ENCODE results near the gene SQSTM1. TPM values are rescaled to one million over a fixed set of nuclear protein-coding genes. Genes with fewer than 3 reads are reported as not detected.

The SQSTM1 gene
- total RNA-seq, 3 donors from 2014 or later, result 302 to 348 (median 321) TPM

DNA sequence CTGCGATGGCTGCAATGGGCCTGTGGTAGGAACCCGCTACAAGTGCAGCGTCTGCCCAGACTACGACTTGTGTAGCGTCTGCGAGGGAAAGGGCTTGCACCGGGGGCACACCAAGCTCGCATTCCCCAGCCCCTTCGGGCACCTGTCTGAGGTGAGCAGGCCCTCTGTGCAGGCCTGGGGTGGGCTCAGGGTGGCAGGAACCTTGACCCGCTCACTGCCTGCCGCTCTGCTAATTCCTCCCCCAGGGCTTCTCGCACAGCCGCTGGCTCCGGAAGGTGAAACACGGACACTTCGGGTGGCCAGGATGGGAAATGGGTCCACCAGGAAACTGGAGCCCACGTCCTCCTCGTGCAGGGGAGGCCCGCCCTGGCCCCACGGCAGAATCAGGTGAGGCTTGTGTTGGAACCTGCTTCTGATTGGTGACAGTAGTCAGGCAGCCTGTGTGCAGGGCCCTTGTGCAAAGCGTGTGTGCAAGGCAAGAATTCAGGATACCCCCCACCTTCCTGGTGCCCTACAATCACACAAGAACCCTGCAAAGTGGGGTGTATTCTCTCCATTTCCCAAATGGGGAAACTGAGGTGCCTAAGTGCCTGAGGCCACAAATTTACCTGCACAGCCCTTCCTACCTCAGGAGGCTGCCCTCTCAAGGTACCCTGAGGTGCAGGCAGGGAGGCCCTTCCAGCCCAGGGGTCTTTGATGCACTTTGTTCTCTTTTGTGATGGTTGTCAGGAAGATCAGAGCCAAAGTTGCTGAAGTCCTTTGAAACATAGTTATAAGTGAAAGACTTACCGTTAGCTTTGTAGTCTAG, 3.4 kb downstream of the SQSTM1 start:
- H3K9me3 ChIP-seq, result no peaks in the 10 kb centered on the region
- ATAC-seq, result no peak
- intact Hi-C loops (cut with DNase I, micrococcal nuclease), result no loop called here
- peak in 1 of 3 donors; percentile 55 for DNase-seq
- H3K36me3 ChIP-seq (ENCODE audit: low read depth), result peaks cover 4% of the 10 kb centered on the region
- H3K4me3 ChIP-seq, result no peak overlapping the region
- H3K4me1 ChIP-seq (ENCODE audit: low read depth), result peaks cover 71% of the 10 kb centered on the region
- TF ChIP-seq, protein P1, sequence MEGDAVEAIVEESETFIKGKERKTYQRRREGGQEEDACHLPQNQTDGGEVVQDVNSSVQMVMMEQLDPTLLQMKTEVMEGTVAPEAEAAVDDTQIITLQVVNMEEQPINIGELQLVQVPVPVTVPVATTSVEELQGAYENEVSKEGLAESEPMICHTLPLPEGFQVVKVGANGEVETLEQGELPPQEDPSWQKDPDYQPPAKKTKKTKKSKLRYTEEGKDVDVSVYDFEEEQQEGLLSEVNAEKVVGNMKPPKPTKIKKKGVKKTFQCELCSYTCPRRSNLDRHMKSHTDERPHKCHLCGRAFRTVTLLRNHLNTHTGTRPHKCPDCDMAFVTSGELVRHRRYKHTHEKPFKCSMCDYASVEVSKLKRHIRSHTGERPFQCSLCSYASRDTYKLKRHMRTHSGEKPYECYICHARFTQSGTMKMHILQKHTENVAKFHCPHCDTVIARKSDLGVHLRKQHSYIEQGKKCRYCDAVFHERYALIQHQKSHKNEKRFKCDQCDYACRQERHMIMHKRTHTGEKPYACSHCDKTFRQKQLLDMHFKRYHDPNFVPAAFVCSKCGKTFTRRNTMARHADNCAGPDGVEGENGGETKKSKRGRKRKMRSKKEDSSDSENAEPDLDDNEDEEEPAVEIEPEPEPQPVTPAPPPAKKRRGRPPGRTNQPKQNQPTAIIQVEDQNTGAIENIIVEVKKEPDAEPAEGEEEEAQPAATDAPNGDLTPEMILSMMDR (IDR thresholded peaks at IDR 0.05), result no peak

DNA sequence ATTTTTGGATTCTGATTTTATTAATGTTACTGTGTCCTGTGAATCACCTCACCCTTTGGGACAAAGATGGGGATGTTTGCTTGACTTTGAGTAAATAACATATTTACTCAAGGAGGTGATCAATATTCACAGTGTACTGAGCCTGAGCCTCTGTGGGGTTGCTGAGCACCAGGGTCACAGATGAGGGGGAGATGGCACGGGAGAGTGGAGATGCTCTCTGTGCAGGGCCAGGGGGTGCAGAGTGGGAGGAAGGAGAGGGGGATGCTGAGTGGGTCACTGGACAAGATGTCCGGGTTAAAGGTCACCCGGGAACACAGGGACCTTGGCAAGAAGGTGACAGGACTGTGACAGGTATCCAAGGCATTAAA, 4.0 kb downstream of the SQSTM1 start:
- Histone ChIP-seq H3K4me3 (no peak overlapping the region), H3K4me1 (ENCODE audit: low read depth) (peaks cover 65% of the 10 kb centered on the region), H3K36me3 (ENCODE audit: low read depth) (peaks cover 4% of the 10 kb centered on the region), H3K9me3 (no peaks in the 10 kb centered on the region)
- TF ChIP-seq, protein P1 (IDR thresholded peaks at IDR 0.05), result no peak
- DNase-seq, result no peak
- intact Hi-C loops (cut with DNase I, micrococcal nuclease), result no loop called here
- no peak for ATAC-seq

DNA sequence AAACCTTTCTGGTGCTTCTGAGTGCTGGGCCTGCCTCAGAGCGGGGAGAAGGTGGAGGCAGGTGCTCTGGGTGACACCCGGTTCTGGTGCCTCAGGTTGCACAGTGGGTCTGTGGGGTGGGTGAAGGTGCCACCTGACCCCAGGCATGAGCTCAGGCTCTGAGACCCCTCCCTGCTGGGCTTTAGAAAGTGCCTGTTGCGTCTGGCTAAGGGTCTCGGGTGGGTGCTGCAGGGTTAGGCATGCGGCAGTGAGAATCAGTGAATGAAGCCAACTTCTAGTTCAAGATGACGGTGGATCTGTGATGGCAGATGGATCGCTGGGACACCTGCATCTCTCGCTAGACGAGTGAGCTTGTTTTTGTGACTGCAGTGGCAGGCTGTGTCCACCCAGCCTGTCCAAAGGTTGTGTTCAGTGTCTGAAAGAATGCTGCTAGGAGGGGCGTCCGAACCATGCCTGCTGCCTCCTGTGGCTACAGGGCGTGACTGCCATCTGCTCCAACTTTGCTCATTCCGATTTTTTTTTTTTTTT, 5.0 kb downstream of the SQSTM1 start:
- ATAC-seq (peak; percentile 63), DNase-seq (peak; percentile 72 to 78 (median 73))
- Histone ChIP-seq H3K4me1 (ENCODE audit: low read depth) (peaks cover 58% of the 10 kb centered on the region), H3K4me3 (no peak overlapping the region), H3K9me3 (no peaks in the 10 kb centered on the region), H3K36me3 (ENCODE audit: low read depth) (peaks cover 4% of the 10 kb centered on the region)
- TF ChIP-seq, protein P1 (IDR thresholded peaks at IDR 0.05), result no peak
- intact Hi-C loops (cut with DNase I, micrococcal nuclease), result no loop called here

DNA sequence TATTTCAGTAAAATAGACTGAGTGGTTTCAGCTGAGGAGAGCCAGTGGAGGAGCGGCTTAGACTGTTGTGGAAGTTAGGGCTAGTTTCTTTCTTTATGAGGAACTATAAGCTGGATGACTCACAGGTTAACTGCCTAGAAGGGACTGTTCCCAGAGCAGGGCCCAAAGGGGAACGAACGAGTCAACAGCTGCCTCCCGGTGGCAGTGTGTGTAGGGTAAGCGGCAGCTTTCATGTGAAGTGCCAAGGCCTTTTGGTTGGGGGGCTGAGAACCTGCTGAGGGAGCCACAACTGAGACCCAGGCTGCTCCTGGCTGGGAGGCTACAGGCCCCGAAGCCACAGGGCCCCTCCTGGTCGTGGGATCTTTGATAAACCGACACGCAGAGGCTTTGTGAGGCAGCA, 7.0 kb downstream of the SQSTM1 start:
- intact Hi-C loops (cut with DNase I, micrococcal nuclease), result no loop called here
- Histone ChIP-seq H3K36me3 (ENCODE audit: low read depth) (peaks cover 9% of the 10 kb centered on the region), H3K9me3 (no peaks in the 10 kb centered on the region), H3K4me1 (ENCODE audit: low read depth) (peaks cover 48% of the 10 kb centered on the region), H3K4me3 (no peak overlapping the region)
- peak; percentile 89 for ATAC-seq
- DNase-seq, result peak; percentile 77 to 83 (median 79)
- TF ChIP-seq, protein P1 (IDR thresholded peaks at IDR 0.05), result no peak

DNA sequence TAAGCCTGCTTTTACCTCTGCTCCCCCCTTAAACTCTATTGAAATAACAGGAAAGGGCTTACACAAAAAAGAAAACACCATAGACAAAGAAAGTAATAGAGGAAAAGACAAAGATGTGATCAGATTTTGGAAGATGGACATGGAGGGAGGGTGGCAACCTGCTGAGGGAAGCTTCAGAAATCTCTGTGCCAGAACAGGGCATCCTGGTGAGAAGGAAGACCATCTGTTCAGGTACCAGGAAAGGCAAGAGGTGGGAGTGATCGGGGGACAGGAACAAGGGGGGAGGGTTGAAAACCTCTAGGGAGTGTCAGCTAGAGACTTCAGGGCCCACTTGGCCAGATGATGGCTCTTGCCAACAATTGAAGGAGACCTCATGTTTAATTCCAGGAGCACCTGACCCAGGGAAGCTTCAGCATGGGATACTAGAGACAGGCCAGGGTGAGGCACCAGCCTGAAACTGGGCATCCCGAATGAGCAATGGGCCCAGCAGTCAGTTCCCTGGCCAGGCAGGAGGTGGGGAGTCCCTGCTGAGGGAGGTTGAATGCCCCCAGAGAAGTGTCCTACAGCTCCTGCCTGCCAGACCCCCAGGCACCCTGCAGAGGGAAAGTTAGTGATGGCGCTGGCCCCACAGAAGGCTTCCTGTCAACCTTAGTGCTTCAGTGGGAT, 8.2 kb downstream of the SQSTM1 start:
- peaks cover 37% of the 10 kb centered on the region for H3K4me1 ChIP-seq (ENCODE audit: low read depth)
- TF ChIP-seq, protein P1 (IDR thresholded peaks at IDR 0.05), result no peak
- intact Hi-C loops (cut with DNase I, micrococcal nuclease), result no loop called here
- peaks cover 20% of the 10 kb centered on the region for H3K36me3 ChIP-seq (ENCODE audit: low read depth)
- H3K9me3 ChIP-seq, result no peaks in the 10 kb centered on the region
- ATAC-seq, result no peak
- no peak for DNase-seq
- H3K4me3 ChIP-seq, result no peak overlapping the region

Measured in mucosa of descending colon (tissue), 3 donors.